ENCODE results near the gene WASF3.

- TF ChIP-seq CTCF (conservative IDR thresholded peaks at IDR 0.05; ENCODE audit: low read depth, low read length): no peak
- no peak for TF ChIP-seq EZH2phosphoT487 (IDR thresholded peaks at IDR 0.05; ENCODE audit: borderline replicate concordance, low read length)
These were observed 106.8 kb downstream of the WASF3 start for GRCh38 chr13:26664286-26664685.

All from PC-3 (cell line).